HG03064 (cell line): ENCODE measurements around the gene FRMPD1.

Experiments used
- ATAC-seq: cut with Tn5 transposase; IDR thresholded peaks from one replicate; pipeline ENCODE4 v1.9.1; 2021; ENCODE audit warnings: low read depth; ENCODE audit not compliant: unreplicated experiment

FRMPD1 gene

GRCh38 chr9:37676411-37676830, 25.7 kb downstream of the FRMPD1 start:
- no peak for ATAC-seq

- no peak for ATAC-seq
Observed at GRCh38 chr9:37677435-37677834, 26.7 kb downstream of the FRMPD1 start.

GRCh38 chr9:37678789-37679273, 28.1 kb downstream of the FRMPD1 start:
- ATAC-seq = no peak

GRCh38 chr9:37679649-37680402, 29.1 kb downstream of the FRMPD1 start:
- ATAC-seq = no peak

- no peak for ATAC-seq
Observed at GRCh38 chr9:37682951-37683350, 32.2 kb downstream of the FRMPD1 start.

GRCh38 chr9:37683531-37684371, 33.0 kb downstream of the FRMPD1 start:
- ATAC-seq = no peak

GRCh38 chr9:37692622-37693221, 42.0 kb downstream of the FRMPD1 start:
- no peak for ATAC-seq

- no peak for ATAC-seq
Observed at GRCh38 chr9:37693260-37693659, 42.5 kb downstream of the FRMPD1 start.

GRCh38 chr9:37694355-37694754, 43.6 kb downstream of the FRMPD1 start:
- no peak for ATAC-seq

GRCh38 chr9:37696528-37696927, 45.8 kb downstream of the FRMPD1 start:
- no peak for ATAC-seq

GRCh38 chr9:37700131-37700530, 49.4 kb downstream of the FRMPD1 start:
- ATAC-seq = no peak

GRCh38 chr9:37700900-37701299, 50.1 kb downstream of the FRMPD1 start:
- ATAC-seq = no peak

- no peak for ATAC-seq
Observed at GRCh38 chr9:37705787-37706186, 55.0 kb downstream of the FRMPD1 start.

GRCh38 chr9:37706290-37706689, 55.5 kb downstream of the FRMPD1 start:
- no peak for ATAC-seq

- ATAC-seq = no peak
Observed at GRCh38 chr9:37707748-37708147, 57.0 kb downstream of the FRMPD1 start.

- ATAC-seq = no peak
Observed at GRCh38 chr9:37710046-37710445, 59.3 kb downstream of the FRMPD1 start.

- no peak for ATAC-seq
Observed at GRCh38 chr9:37715260-37715659, 64.5 kb downstream of the FRMPD1 start.

GRCh38 chr9:37715991-37716505, 65.3 kb downstream of the FRMPD1 start:
- no peak for ATAC-seq

GRCh38 chr9:37719526-37719925, 68.8 kb downstream of the FRMPD1 start:
- no peak for ATAC-seq

- ATAC-seq = no peak
Observed at GRCh38 chr9:37727013-37727412, 76.3 kb downstream of the FRMPD1 start.

- no peak for ATAC-seq
Observed at GRCh38 chr9:37729499-37729898, 78.7 kb downstream of the FRMPD1 start.
